Measurements from ENCODE around the gene CNTD1.
"Not testable (repeated sequence)": the region's sequence is repeated elsewhere in the genome, so short reads cannot be mapped to it uniquely, and the experiment has no call there.

The CNTD1 gene

DNA sequence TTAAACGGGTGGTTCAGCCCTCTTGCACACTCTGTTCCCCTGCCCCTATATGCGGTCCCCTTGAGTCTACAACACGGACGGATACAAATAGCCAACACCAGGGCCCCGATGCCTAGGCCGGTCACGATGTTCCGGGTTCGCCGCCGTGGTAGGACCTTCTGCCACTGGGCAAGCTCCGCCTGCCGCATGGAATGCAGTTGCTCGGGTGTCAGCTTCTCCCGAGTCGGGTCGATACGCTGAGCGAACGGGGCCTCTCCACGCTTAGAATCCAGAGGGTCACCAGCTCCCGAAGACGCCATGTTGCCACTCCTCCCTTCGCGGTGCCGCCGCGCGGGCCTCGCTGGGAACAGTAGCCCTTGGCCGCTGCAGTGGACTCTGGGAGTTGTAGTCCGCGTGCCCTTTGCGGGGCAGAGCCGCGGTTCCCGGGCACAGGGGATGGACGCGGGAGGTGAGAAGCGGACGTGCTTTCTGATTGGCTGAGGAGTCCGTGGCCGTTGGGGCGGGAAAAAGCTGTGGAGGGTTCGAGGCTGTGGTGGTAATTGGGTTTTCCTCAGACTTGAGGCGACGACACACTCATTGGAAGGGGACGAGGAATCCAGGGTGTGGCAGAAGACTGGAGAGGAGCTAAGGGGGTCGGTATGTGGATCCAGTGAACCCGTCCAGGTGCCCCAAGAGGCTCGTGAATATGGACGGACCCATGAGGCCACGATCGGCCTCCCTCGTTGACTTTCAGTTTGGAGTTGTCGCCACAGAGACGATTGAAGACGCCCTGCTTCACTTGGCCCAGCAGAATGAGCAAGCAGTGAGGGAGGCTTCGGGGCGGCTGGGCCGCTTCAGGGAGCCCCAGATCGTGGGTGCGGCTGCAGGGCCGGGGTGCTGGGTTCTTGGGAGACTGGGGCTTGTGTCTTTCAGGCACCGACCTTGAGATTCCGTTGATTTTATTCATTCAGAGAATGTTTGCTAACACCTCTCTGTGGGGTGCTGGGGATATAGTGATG is at the start of gene CNTD1, which contains the start of gene COA3:
Gene CNTD1, plus strand, starts transcription at position 479 of the 998 bp plus-strand sequence. Its CDS starts 207 bp downstream, at position 686.
Gene COA3, minus strand, starts transcription at position 322 of the 998 bp plus-strand sequence. Its CDS starts 23 bp downstream, at position 299.
- Mint-ChIP-seq H3K4me3 (peak within 1 kb of the TSS; percentile 96), H3K27ac (peak within 1 kb of the TSS; percentile 95)
- ATAC-seq, result peak; percentile 99

GRCh38 chr17:42748908-42749798 is 49.5 kb upstream of the CNTD1 start:
- Mint-ChIP-seq H3K4me3 (no peak overlapping the region), H3K9me3 (no peaks in the 10 kb centered on the region), H3K4me1 (peaks cover 2% of the 10 kb centered on the region), H3K36me3 (peaks cover 12% of the 10 kb centered on the region), H3K27ac (no peak overlapping the region)
- no peak for DNase-seq (ENCODE audit: low spot score in 2 of 2)
- ATAC-seq, result no peak

More for the DNA sequence above, at the start of gene CNTD1, which contains the start of gene COA3:
- peaks cover 42% of the 10 kb centered on the region for H3K4me1 Mint-ChIP-seq
- no peaks in the 10 kb centered on the region for H3K9me3 Mint-ChIP-seq
- DNase-seq (ENCODE audit: low spot score in 2 of 2), result peak; percentile 70 to 87
- no peaks in the 10 kb centered on the region for H3K36me3 Mint-ChIP-seq

- Mint-ChIP-seq H3K4me1 (no peaks in the 10 kb centered on the region), H3K36me3 (no peaks in the 10 kb centered on the region), H3K27ac (no peak overlapping the region), H3K9me3 (no peaks in the 10 kb centered on the region), H3K4me3 (no peak overlapping the region)
- no peak for DNase-seq (ENCODE audit: low spot score in 2 of 2)
- no peak for ATAC-seq
These were observed 47.8 kb upstream of the CNTD1 start for GRCh38 chr17:42750739-42751344.

DNA sequence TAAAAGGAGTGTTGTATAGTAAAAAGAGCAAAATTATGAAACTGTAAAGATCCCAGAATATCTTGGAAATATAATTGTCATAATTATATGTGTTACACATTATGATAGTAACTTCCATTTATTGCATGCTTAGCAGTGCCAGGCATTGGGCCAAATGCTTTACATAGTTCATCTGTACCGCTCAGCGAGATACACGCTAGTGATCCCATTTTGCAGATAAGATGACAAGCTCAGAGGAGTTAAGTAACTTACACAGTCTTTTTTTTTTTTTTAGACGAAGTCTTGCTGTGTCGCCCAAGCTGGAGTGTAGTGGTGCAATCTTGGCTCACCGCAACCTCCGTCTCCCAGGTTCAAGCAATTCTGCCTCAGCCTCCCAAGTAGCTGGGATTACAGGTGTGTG is 47.0 kb upstream of the CNTD1 start:
- DNase-seq (ENCODE audit: low spot score in 2 of 2) (no peak), ATAC-seq (no peak)
- H3K36me3 Mint-ChIP-seq, result no peaks in the 10 kb centered on the region
- no peak overlapping the region for H3K27ac Mint-ChIP-seq
- no peaks in the 10 kb centered on the region for H3K9me3 Mint-ChIP-seq
- H3K4me3 Mint-ChIP-seq, result no peak overlapping the region
- H3K4me1 Mint-ChIP-seq, result no peaks in the 10 kb centered on the region

DNA sequence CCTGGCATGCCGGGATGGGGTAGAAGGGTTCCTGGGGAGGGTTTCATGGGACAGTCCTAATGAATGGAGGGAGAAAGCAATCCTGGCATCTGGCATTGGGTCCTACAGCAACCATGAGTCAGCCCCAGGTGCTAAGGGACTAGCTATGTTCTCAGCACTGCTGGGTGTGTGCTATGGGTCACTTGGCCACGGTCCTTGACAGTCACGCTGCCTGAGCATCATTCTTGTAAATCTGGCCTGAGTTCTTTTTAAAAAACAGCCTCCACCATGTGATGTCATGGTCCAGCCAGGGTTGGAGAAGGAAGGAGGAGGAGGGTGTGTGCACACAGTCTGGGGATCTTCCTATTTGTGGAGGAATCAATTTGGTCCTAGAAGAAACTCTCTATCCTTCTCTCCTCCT is 43.9 kb upstream of the CNTD1 start:
- no peaks in the 10 kb centered on the region for H3K9me3 Mint-ChIP-seq
- H3K36me3 Mint-ChIP-seq, result no peaks in the 10 kb centered on the region
- DNase-seq (ENCODE audit: low spot score in 2 of 2) (no peak), ATAC-seq (no peak)
- peaks cover 5% of the 10 kb centered on the region for H3K4me1 Mint-ChIP-seq
- H3K4me3 Mint-ChIP-seq, result no peak overlapping the region
- H3K27ac Mint-ChIP-seq, result no peak overlapping the region

- Mint-ChIP-seq H3K9me3 (no peaks in the 10 kb centered on the region), H3K4me1 (peaks cover 21% of the 10 kb centered on the region), H3K36me3 (no peaks in the 10 kb centered on the region), H3K27ac (no peak overlapping the region), H3K4me3 (peak overlapping the region; percentile 42)
- no peak for DNase-seq (ENCODE audit: low spot score in 2 of 2)
- no peak for ATAC-seq
These were observed 38.5 kb upstream of the CNTD1 start for GRCh38 chr17:42759982-42760651.

GRCh38 chr17:42760652-42761581 is 37.7 kb upstream of the CNTD1 start, which contains the start of gene RAMP2:
TSS of gene RAMP2 (plus strand) at chr17:42761227. CDS start at chr17:42761262, 35 bp downstream.
- Mint-ChIP-seq H3K9me3 (no peaks in the 10 kb centered on the region), H3K36me3 (no peaks in the 10 kb centered on the region), H3K4me1 (peaks cover 21% of the 10 kb centered on the region), H3K4me3 (peak within 1 kb of the TSS; percentile 42), H3K27ac (no peak within 1 kb of the TSS)
- peak; percentile 52 for ATAC-seq
- no peak for DNase-seq (ENCODE audit: low spot score in 2 of 2)

DNA sequence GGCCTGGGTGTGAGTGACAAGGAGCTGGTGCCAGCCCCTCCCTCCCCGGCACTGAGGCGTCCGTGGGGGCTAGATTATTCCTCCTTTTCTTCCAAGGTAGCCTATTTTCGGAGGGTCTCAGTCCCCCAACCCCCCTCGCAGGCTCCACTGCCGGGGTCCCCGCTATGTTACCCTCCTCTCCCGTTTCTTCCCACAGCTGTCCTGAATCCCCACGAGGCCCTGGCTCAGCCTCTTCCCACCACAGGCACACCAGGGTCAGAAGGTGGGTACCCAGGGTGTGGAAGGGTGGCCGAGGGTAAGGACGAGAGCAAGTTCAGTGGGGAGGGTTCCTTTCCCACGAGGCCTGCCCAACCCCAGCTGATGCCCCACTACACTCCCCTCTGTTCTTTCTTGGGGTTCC is 37.0 kb upstream of the CNTD1 start:
- Mint-ChIP-seq H3K9me3 (no peaks in the 10 kb centered on the region), H3K4me1 (peaks cover 21% of the 10 kb centered on the region), H3K4me3 (peak overlapping the region; percentile 42), H3K27ac (no peak overlapping the region), H3K36me3 (no peaks in the 10 kb centered on the region)
- DNase-seq (ENCODE audit: low spot score in 2 of 2) (no peak), ATAC-seq (no peak)

DNA sequence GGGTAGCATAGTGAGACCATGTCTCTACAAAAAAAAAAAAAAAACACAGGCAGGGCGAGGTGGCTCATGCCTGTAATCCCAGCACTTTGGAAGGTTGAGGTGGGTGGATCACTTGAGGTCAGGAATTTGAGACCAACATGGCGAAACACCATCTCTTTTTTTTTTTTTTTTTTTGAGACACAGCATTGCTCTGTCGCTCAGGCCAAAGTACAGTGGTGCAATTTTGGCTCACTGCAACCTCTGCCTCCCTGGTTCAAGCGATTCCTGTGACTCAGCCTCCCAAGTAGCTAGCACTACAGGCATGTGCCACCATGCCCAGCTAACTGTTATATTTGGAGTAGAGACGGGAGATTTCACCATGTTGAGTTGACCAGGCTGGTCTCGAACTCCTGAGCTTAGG is 32.5 kb upstream of the CNTD1 start:
- Mint-ChIP-seq H3K9me3 (no peaks in the 10 kb centered on the region), H3K27ac (no peak overlapping the region), H3K4me1 (peaks cover 8% of the 10 kb centered on the region), H3K4me3 (no peak overlapping the region), H3K36me3 (no peaks in the 10 kb centered on the region)
- no peak for ATAC-seq
- DNase-seq (ENCODE audit: low spot score in 2 of 2), result no peak

GRCh38 chr17:42767512-42767911 is 31.1 kb upstream of the CNTD1 start:
- peaks cover 15% of the 10 kb centered on the region for H3K4me1 Mint-ChIP-seq
- DNase-seq (ENCODE audit: low spot score in 2 of 2) (no peak), ATAC-seq (no peak)

DNA sequence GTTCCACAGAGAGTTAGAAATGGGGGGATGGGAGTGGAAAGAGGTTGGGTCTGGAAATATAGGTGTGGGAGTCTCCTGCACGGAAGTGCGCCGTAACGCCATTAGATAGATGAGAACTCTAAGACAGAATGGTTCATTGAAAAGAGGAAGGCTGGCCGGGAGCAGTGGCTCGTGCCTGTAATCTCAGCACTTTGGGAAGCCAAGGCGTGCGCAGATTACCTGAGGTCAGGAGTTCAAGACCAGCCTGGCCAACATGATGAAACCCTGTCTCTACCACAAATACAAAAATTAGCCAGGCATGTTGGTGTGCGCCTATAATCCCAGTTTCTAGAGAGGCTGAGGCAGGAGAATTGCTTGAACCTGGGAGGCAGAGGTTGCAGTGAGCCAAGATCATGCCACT is 30.7 kb upstream of the CNTD1 start:
- not testable (repeated sequence) for H3K4me3 Mint-ChIP-seq

More at GRCh38 chr17:42767512-42767911, 31.1 kb upstream of the CNTD1 start:
- Mint-ChIP-seq H3K27ac (no peak overlapping the region), H3K9me3 (no peaks in the 10 kb centered on the region), H3K36me3 (no peaks in the 10 kb centered on the region), H3K4me3 (no peak overlapping the region)

DNA sequence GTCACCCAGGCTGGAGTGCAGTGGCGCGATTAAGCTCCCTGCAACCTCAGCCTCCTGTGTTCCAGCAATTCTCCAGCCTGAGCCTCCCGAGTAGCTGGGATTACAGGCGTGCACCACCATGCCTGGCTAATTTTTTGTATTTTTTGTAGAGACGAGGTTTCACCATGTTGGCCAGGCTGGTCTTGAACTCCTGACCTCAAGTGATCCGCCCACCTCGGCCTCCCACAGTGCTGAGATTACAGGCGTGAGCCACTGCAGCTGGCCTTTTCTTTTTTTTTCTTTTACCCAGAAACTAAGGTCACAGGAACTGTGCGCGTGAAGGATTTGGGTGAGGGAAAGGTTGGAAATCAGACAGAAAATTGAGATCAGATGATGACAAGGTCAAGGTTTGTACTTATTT is 28.7 kb upstream of the CNTD1 start:
- H3K9me3 Mint-ChIP-seq; DNase-seq (ENCODE audit: low spot score in 2 of 2); ATAC-seq; H3K4me3 Mint-ChIP-seq; H3K27ac Mint-ChIP-seq: not testable (repeated sequence)
- Mint-ChIP-seq H3K4me1 (peaks cover 27% of the 10 kb centered on the region), H3K36me3 (peaks cover 12% of the 10 kb centered on the region)

More for the DNA sequence above, 30.7 kb upstream of the CNTD1 start:
- H3K4me1 Mint-ChIP-seq, result peaks cover 17% of the 10 kb centered on the region
- not testable (repeated sequence) for DNase-seq (ENCODE audit: low spot score in 2 of 2); H3K9me3 Mint-ChIP-seq; H3K27ac Mint-ChIP-seq; ATAC-seq; H3K36me3 Mint-ChIP-seq

DNA sequence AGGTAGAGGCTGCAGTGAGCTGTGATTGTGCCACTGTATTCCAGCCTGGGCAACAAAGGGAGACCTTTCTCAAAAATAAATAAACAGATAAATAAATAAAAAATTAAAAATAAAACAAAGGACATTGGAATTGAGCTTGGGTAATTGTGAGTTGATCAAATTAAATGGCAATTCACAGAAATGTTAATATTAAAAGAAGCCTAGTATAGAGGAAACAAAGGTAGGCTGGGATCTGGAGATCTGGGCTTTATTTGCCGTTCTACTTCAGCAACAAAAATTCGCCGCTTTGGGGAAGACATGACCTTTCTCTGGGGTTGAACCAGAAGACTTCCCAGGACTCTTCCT is 25.7 kb upstream of the CNTD1 start:
- Mint-ChIP-seq H3K36me3 (peaks cover 42% of the 10 kb centered on the region), H3K4me3 (peak overlapping the region; percentile 100), H3K9me3 (no peaks in the 10 kb centered on the region), H3K4me1 (peaks cover 27% of the 10 kb centered on the region), H3K27ac (peak overlapping the region; percentile 99)
- DNase-seq (ENCODE audit: low spot score in 2 of 2) (no peak), ATAC-seq (no peak)
